ENCODE data around the gene RCAN2.

GRCh38 chr6:46248143-46248542 is 243.1 kb downstream of the RCAN2 start:
- no peak for TF ChIP-seq CTCF (IDR thresholded peaks at IDR 0.05)
- no peak for TF ChIP-seq POLR2A (IDR thresholded peaks at IDR 0.05)
